GM19395 (cell line): ENCODE results near the gene MEG3.

Experiments
- ATAC-seq: cut with Tn5 transposase; IDR thresholded peaks from one replicate; pipeline ENCODE4 v1.9.1; 2021; ENCODE audit warnings: mild to moderate bottlenecking, moderate library complexity; ENCODE audit not compliant: unreplicated experiment

The MEG3 gene

GRCh38 chr14:100892496-100893227, 66.7 kb downstream of the MEG3 start:
- no peak for ATAC-seq

GRCh38 chr14:100893228-100893601, 67.3 kb downstream of the MEG3 start:
- ATAC-seq, result no peak

GRCh38 chr14:100893760-100894159, 67.8 kb downstream of the MEG3 start:
- no peak for ATAC-seq

GRCh38 chr14:100894416-100894815, 68.5 kb downstream of the MEG3 start:
- no peak for ATAC-seq

- ATAC-seq, result no peak
Measured at GRCh38 chr14:100895411-100895810, 69.5 kb downstream of the MEG3 start.

- ATAC-seq, result no peak
Measured at GRCh38 chr14:100896369-100897060, 70.6 kb downstream of the MEG3 start.

- ATAC-seq, result no peak
Measured at GRCh38 chr14:100898465-100898864, 72.5 kb downstream of the MEG3 start.

DNA sequence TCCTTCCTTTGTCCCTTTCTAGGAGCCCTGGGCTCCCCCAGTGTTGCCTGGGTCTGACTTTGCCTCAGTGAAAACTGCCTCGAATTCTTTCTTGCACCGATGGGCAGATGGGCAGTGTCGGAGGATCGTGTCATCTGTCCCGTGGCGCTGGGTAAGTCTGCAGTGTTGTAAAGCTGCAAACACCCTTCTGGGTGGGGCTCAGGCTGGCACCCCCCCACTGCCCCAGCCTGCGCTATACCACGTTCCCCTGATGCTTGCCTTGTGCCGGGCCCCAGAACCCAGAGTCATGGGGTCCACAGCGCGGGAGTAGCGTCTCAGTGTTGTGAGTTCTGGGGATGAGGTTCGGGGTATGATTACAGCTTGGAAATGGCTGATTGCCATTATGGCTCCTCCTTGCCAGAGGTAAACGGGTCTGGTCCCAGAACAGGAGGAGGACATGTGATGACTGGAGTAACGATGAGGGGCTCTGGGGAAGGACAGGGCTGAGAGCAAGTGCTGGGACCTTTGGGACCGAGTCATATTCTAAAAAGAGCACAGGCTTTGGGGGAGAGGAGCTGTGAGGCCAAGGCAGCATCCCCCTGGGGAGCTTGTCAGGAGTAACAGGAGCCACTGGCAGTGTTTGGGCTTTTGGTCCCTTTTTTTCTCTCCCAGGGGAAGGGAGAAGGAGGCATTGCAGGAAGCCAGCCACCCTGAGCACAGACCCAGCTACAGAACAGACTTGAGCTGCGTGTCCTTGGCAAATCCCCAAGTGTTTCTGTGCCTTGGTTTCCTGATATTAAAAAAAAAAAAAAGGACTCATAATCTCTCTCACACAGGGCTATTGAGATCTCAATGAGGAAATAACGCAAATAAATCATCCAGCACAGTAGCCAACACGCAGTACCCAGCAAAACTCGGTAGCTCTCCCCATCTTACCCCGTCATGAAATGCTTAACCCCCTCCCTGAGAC, 73.3 kb downstream of the MEG3 start:
- no peak for ATAC-seq

GRCh38 chr14:100899884-100900771, 74.2 kb downstream of the MEG3 start:
- no peak for ATAC-seq

- no peak for ATAC-seq
Measured at GRCh38 chr14:100900837-100901390, 75.0 kb downstream of the MEG3 start.

- no peak for ATAC-seq
Measured at GRCh38 chr14:100901391-100902183, 75.7 kb downstream of the MEG3 start.

DNA sequence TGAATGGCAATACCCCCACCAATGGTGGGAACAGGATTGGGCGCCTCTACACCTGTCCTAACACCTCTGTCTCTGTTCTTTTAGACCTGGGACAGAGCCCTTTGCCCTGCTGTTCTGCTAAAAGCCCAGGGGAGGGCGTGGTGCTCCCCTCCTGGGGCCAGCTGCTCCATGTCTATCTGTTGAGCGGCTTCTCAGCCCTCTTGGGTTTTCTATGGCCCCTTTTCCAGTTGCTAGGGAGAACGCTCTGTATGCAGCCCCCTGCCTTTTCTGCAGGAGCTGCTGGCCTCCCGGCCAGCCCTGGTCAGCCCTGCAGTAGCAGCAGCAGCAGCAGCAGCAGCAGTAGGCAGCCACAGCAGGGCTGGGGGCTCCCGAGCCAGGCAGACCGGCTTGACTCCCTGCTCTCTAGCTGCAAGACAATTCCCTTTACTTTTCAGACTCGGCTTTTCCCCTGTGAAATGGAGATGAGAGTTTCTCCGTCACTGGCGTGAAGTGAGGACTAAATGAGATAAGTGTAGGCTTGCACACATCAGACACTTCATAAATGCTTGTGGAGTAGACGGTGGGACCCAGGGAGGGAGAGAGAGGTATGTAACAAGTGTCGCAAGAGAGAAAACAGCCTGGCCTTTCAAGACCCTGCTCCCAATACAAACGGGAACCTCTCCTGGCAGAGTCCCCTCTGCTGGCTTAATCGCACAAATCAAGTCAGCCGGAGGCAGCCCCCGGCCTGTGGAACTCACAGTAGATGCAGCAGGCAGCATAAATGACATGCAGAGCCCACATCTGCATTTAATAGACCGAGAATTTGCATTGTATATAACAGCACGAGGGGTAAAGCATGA, 76.6 kb downstream of the MEG3 start:
- ATAC-seq, result no peak

DNA sequence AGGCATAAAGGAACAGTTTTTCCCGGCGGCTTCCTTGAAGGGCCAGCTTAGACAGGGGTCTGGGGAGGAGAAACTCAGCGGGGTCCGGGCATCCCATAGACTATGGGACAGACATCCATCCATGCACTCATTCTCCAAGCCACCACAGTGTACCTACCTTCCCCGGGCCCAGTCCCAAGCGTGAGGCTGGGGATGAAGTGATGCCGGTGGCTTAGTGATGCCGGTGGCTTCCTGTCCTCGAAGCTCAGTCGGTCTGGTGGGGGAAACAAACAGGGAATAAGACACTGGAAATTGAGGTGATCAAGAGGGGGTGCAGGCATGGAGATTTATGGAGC, 77.2 kb downstream of the MEG3 start:
- ATAC-seq, result no peak

- ATAC-seq, result no peak
Measured at GRCh38 chr14:100903672-100904185, 77.8 kb downstream of the MEG3 start, which contains the start of gene RTL1. Gene RTL1 (minus strand): TSS chr14:100903722. CDS start chr14:100884788, 18,934 bp downstream.

- no peak for ATAC-seq
Measured at GRCh38 chr14:100904307-100905087, 78.6 kb downstream of the MEG3 start.

GRCh38 chr14:100905166-100905565, 79.2 kb downstream of the MEG3 start:
- ATAC-seq, result no peak

DNA sequence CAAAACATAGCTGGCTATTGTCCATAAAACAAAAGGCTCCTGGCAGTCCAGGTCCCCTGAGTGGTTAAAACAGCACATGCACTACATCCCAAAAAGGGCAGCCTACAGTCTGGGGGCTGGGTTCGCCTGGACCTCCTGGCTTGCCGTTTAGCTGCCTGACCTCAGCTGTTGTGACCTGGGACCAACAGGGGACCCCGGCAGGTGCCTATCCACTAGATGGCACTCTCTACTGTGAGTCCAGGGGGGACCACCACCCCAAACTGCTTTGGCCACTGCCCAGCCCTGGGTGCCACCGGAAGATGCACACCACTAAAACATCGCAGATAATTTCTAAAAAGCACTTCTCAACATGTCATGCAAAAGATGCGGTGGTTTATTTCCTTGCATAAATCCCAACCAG, 80.5 kb downstream of the MEG3 start:
- no peak for ATAC-seq
